Measurements from ENCODE around the gene CLDN14.

The CLDN14 gene

DNA sequence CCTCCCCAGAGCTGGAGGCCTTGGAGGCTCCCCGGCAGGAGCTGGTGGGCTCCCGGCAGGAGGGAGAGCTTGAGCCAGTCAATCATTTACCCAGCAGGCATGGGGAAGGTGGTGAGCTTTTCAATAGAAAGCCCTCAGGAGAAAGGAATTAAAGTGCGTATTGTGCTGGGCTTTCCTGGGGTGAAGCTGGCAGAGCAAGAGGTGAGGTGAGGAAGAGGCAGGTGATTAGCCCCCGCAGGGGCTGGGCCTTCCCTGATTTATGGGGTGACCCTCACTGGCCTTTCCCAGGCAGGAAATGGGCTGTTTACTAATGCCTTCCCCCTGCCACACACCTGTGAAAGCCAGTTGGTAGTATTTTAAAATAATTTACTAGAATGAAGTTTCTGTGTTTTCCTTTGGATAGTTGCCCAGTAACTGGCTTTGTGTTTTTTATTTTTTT is 25.8 kb downstream of the CLDN14 start:
- Histone ChIP-seq H3K4me2 (ENCODE audit: low read length) (no peak overlapping the region), H3K9ac (ENCODE audit: low read length) (no peak overlapping the region), H3K4ac (ENCODE audit: low read depth, low read length) (no peak overlapping the region), H3K36me3 (ENCODE audit: control insufficient read depth, insufficient read depth, low read length) (no peaks in the 10 kb centered on the region), H3K18ac (ENCODE audit: low read length) (no peak overlapping the region), H3K27me3 (ENCODE audit: insufficient read depth, low read length, poor library complexity) (no peaks in the 10 kb centered on the region), H3K4me3 (ENCODE audit: low read length) (no peak overlapping the region), H3K4me1 (ENCODE audit: control insufficient read depth, low read depth, low read length) (no peaks in the 10 kb centered on the region), H2BK5ac (ENCODE audit: low read length) (no peak overlapping the region), H3K79me2 (ENCODE audit: control insufficient read depth, insufficient read depth, low read length) (no peaks in the 10 kb centered on the region), H3K27ac (ENCODE audit: low read depth, low read length) (no peak overlapping the region), H4K8ac (ENCODE audit: low read depth, low read length) (no peak overlapping the region), H4K5ac (ENCODE audit: low read length) (no peak overlapping the region), H3K56ac (ENCODE audit: low read length) (peak overlapping the region; percentile 34), H2BK15ac (replicated peaks; ENCODE audit: low read depth) (no peak overlapping the region), H2AK5ac (ENCODE audit: low read length) (no peak overlapping the region), H3K23ac (ENCODE audit: low read length) (no peak overlapping the region), H2BK120ac (ENCODE audit: low read depth, low read length) (no peak overlapping the region), H3K79me1 (ENCODE audit: low read length) (no peaks in the 10 kb centered on the region)
- DNase-seq: no peak
- no CpG with 5 or more reads among the region's 4 CpGs for WGBS (ENCODE audit: extremely low coverage, insufficient coverage, low lambda C conversion rate)

DNA sequence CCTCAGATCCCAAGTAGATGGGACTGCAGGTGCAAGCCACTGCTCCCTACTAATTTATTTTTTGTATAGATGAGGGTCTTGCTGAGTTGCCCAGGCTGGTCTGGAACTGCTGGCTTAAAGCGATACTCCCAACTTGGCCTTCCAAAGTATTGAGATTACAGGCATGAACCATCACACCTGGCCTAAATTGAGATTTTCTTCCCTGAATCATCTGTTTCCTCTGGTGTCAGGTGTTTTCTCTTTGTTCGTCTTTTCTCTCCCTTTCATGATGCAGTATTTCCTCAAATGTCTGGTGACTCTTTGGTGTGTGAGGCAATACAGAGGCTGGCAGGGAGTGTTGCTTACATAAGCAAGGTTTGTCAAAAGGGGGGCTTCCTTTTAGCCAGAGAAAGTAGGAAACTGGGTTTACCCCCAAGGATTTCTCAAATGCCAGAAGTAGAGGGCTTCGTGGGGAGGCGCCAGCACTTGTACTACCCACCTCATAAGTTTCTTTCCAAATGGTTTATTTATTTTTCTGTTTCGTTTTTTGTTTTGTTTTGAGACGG is 27.6 kb downstream of the CLDN14 start:
- Histone ChIP-seq H3K4ac (ENCODE audit: low read depth, low read length) (no peak overlapping the region), H2BK120ac (ENCODE audit: low read depth, low read length) (no peak overlapping the region), H3K4me3 (ENCODE audit: low read length) (no peak overlapping the region), H2AK5ac (ENCODE audit: low read length) (no peak overlapping the region), H3K18ac (ENCODE audit: low read length) (no peak overlapping the region), H3K79me1 (ENCODE audit: low read length) (no peaks in the 10 kb centered on the region), H3K4me2 (ENCODE audit: low read length) (no peak overlapping the region), H3K4me1 (ENCODE audit: control insufficient read depth, low read depth, low read length) (no peaks in the 10 kb centered on the region), H3K36me3 (ENCODE audit: control insufficient read depth, insufficient read depth, low read length) (no peaks in the 10 kb centered on the region), H2BK15ac (replicated peaks; ENCODE audit: low read depth) (no peak overlapping the region), H3K27ac (ENCODE audit: low read depth, low read length) (no peak overlapping the region), H3K9ac (ENCODE audit: low read length) (no peak overlapping the region), H3K23ac (ENCODE audit: low read length) (no peak overlapping the region), H2BK5ac (ENCODE audit: low read length) (no peak overlapping the region), H3K56ac (ENCODE audit: low read length) (no peak overlapping the region), H3K27me3 (ENCODE audit: insufficient read depth, low read length, poor library complexity) (no peaks in the 10 kb centered on the region), H3K79me2 (ENCODE audit: control insufficient read depth, insufficient read depth, low read length) (no peaks in the 10 kb centered on the region), H4K8ac (ENCODE audit: low read depth, low read length) (no peak overlapping the region), H4K5ac (ENCODE audit: low read length) (no peak overlapping the region)
- no CpG with 5 or more reads among the region's 6 CpGs for WGBS (ENCODE audit: extremely low coverage, insufficient coverage, low lambda C conversion rate)
- no peak for DNase-seq

DNA sequence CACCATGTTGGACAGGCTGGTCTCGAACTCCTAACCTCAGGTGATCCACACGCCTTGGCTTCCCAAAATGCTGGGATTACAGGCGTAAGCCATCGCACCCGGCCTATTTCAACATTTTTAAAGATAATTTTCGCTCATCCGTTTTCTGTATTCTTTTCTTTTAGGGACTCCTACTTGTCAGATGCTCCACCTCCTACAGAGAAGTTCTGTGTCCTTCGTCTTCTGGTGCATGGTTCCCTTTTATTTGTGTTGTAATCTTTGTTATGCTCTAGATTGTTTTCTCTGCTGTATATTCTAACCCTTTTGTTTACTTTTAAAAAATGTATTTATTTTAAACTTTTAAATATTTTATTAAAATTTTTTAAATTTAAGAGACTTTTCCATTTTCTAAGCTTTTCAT is 28.4 kb downstream of the CLDN14 start:
- no peaks in the 10 kb centered on the region for H3K27me3 ChIP-seq (ENCODE audit: insufficient read depth, low read length, poor library complexity)
- no peaks in the 10 kb centered on the region for H3K4me1 ChIP-seq (ENCODE audit: control insufficient read depth, low read depth, low read length)
- no peak overlapping the region for H2BK5ac ChIP-seq (ENCODE audit: low read length)
- H2BK120ac ChIP-seq (ENCODE audit: low read depth, low read length): no peak overlapping the region
- no peak overlapping the region for H3K4ac ChIP-seq (ENCODE audit: low read depth, low read length)
- H3K4me2 ChIP-seq (ENCODE audit: low read length): no peak overlapping the region
- H2BK15ac ChIP-seq (replicated peaks; ENCODE audit: low read depth): no peak overlapping the region
- no peak overlapping the region for H3K56ac ChIP-seq (ENCODE audit: low read length)
- no peaks in the 10 kb centered on the region for H3K79me1 ChIP-seq (ENCODE audit: low read length)
- no peak overlapping the region for H3K27ac ChIP-seq (ENCODE audit: low read depth, low read length)
- WGBS (ENCODE audit: extremely low coverage, insufficient coverage, low lambda C conversion rate): no CpG with 5 or more reads among the region's 8 CpGs
- H4K5ac ChIP-seq (ENCODE audit: low read length): no peak overlapping the region
- H3K4me3 ChIP-seq (ENCODE audit: low read length): no peak overlapping the region
- H3K23ac ChIP-seq (ENCODE audit: low read length): no peak overlapping the region
- DNase-seq: no peak
- H2AK5ac ChIP-seq (ENCODE audit: low read length): no peak overlapping the region
- H4K8ac ChIP-seq (ENCODE audit: low read depth, low read length): no peak overlapping the region
- H3K18ac ChIP-seq (ENCODE audit: low read length): no peak overlapping the region
- H3K9ac ChIP-seq (ENCODE audit: low read length): no peak overlapping the region
- no peaks in the 10 kb centered on the region for H3K36me3 ChIP-seq (ENCODE audit: control insufficient read depth, insufficient read depth, low read length)
- H3K79me2 ChIP-seq (ENCODE audit: control insufficient read depth, insufficient read depth, low read length): no peaks in the 10 kb centered on the region

DNA sequence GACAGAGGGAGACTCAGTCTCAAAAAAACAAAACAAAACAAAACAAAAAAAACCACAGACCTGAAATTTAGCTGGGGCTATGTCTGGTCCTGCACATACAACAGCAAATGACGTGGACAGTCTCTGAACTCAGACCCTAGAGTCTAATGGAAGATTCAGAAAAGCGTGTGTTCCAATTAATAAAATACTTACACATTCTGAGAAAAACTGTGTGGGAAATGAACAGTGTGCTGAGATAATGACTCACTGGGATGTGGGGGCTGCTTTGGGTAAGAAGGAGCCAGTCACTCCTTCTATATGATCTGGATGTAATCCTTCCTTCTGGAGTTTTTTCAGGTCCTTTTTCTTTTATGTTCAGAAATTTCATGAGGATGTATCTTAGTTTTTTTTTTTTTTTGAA is 29.4 kb downstream of the CLDN14 start:
- H3K27ac ChIP-seq (ENCODE audit: low read depth, low read length): no peak overlapping the region
- no CpG with 5 or more reads among the region's 2 CpGs for WGBS (ENCODE audit: extremely low coverage, insufficient coverage, low lambda C conversion rate)

DNA sequence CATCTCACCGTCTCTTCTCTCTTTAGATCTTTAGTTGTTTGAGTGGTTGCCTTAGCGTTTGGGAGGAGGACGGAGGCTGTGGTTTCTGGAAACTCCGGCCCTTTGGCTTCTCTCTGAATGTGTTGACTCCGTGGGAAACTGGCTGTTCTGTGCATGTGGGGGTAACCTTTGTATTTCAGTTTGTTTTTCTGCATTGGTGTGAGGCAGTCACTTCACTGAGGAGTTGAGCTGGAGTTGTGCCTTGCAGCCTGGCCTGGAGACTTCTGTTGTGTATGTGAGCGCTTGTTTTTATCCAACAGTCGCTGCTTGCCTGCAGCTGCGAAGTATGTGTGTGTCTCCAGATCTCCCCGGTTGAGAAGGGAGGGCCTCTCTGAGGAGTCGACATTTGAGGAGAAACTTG is 33.6 kb downstream of the CLDN14 start:
- Histone ChIP-seq H2AK5ac (ENCODE audit: low read length) (no peak overlapping the region), H3K4ac (ENCODE audit: low read depth, low read length) (no peak overlapping the region), H3K27me3 (ENCODE audit: insufficient read depth, low read length, poor library complexity) (no peaks in the 10 kb centered on the region), H2BK120ac (ENCODE audit: low read depth, low read length) (no peak overlapping the region), H4K8ac (ENCODE audit: low read depth, low read length) (no peak overlapping the region), H3K4me1 (ENCODE audit: control insufficient read depth, low read depth, low read length) (no peaks in the 10 kb centered on the region), H4K5ac (ENCODE audit: low read length) (no peak overlapping the region), H3K9ac (ENCODE audit: low read length) (no peak overlapping the region), H3K79me1 (ENCODE audit: low read length) (no peaks in the 10 kb centered on the region), H3K56ac (ENCODE audit: low read length) (no peak overlapping the region), H3K18ac (ENCODE audit: low read length) (no peak overlapping the region), H3K27ac (ENCODE audit: low read depth, low read length) (no peak overlapping the region), H3K36me3 (ENCODE audit: control insufficient read depth, insufficient read depth, low read length) (no peaks in the 10 kb centered on the region), H3K4me3 (ENCODE audit: low read length) (no peak overlapping the region), H2BK5ac (ENCODE audit: low read length) (no peak overlapping the region), H3K79me2 (ENCODE audit: control insufficient read depth, insufficient read depth, low read length) (no peaks in the 10 kb centered on the region), H3K4me2 (ENCODE audit: low read length) (no peak overlapping the region), H3K23ac (ENCODE audit: low read length) (no peak overlapping the region), H2BK15ac (replicated peaks; ENCODE audit: low read depth) (no peak overlapping the region)
- no CpG with 5 or more reads among the region's 10 CpGs for WGBS (ENCODE audit: extremely low coverage, insufficient coverage, low lambda C conversion rate)
- DNase-seq: no peak

More for the DNA sequence above, 29.4 kb downstream of the CLDN14 start:
- no peaks in the 10 kb centered on the region for H3K27me3 ChIP-seq (ENCODE audit: insufficient read depth, low read length, poor library complexity)
- H3K4me3 ChIP-seq (ENCODE audit: low read length): no peak overlapping the region
- no peak overlapping the region for H4K8ac ChIP-seq (ENCODE audit: low read depth, low read length)
- H3K4me1 ChIP-seq (ENCODE audit: control insufficient read depth, low read depth, low read length): no peaks in the 10 kb centered on the region
- no peaks in the 10 kb centered on the region for H3K36me3 ChIP-seq (ENCODE audit: control insufficient read depth, insufficient read depth, low read length)
- H2AK5ac ChIP-seq (ENCODE audit: low read length): no peak overlapping the region
- H2BK15ac ChIP-seq (replicated peaks; ENCODE audit: low read depth): no peak overlapping the region
- no peak overlapping the region for H3K23ac ChIP-seq (ENCODE audit: low read length)
- H3K4ac ChIP-seq (ENCODE audit: low read depth, low read length): no peak overlapping the region
- no peak overlapping the region for H3K56ac ChIP-seq (ENCODE audit: low read length)
- H3K4me2 ChIP-seq (ENCODE audit: low read length): no peak overlapping the region
- no peak overlapping the region for H4K5ac ChIP-seq (ENCODE audit: low read length)
- no peak overlapping the region for H3K18ac ChIP-seq (ENCODE audit: low read length)
- H2BK120ac ChIP-seq (ENCODE audit: low read depth, low read length): no peak overlapping the region
- no peaks in the 10 kb centered on the region for H3K79me2 ChIP-seq (ENCODE audit: control insufficient read depth, insufficient read depth, low read length)
- DNase-seq: no peak
- no peak overlapping the region for H2BK5ac ChIP-seq (ENCODE audit: low read length)
- H3K79me1 ChIP-seq (ENCODE audit: low read length): no peaks in the 10 kb centered on the region
- H3K9ac ChIP-seq (ENCODE audit: low read length): no peak overlapping the region

DNA sequence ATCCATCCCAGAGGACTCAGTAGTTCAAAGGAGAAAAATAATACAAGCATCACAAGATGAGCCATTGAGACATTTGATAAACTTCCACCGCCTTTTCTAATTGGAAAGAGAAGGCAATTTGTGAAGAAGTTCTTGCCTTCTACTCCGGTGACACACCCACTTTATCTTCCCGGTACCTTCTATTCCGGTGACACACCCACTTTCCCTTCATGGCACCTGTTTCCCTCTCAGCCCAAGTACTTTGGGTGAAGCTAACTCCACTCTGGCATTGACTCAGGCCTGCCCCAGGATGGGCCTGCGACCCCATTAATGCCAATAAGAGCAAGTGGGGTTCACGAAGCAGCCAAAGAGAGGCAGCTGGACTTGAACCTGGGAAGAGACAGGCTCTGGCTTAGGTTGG is 38.2 kb downstream of the CLDN14 start:
- Histone ChIP-seq H3K4me1 (ENCODE audit: control insufficient read depth, low read depth, low read length) (no peaks in the 10 kb centered on the region), H3K27me3 (ENCODE audit: insufficient read depth, low read length, poor library complexity) (no peaks in the 10 kb centered on the region), H3K36me3 (ENCODE audit: control insufficient read depth, insufficient read depth, low read length) (no peaks in the 10 kb centered on the region), H3K56ac (ENCODE audit: low read length) (no peak overlapping the region), H3K9ac (ENCODE audit: low read length) (no peak overlapping the region), H4K8ac (ENCODE audit: low read depth, low read length) (no peak overlapping the region), H3K23ac (ENCODE audit: low read length) (no peak overlapping the region), H3K79me2 (ENCODE audit: control insufficient read depth, insufficient read depth, low read length) (no peaks in the 10 kb centered on the region), H3K27ac (ENCODE audit: low read depth, low read length) (no peak overlapping the region), H4K5ac (ENCODE audit: low read length) (no peak overlapping the region), H2BK120ac (ENCODE audit: low read depth, low read length) (no peak overlapping the region), H2AK5ac (ENCODE audit: low read length) (no peak overlapping the region), H3K79me1 (ENCODE audit: low read length) (no peaks in the 10 kb centered on the region), H3K4ac (ENCODE audit: low read depth, low read length) (no peak overlapping the region), H3K4me3 (ENCODE audit: low read length) (no peak overlapping the region), H3K4me2 (ENCODE audit: low read length) (no peak overlapping the region), H2BK5ac (ENCODE audit: low read length) (no peak overlapping the region), H3K18ac (ENCODE audit: low read length) (no peak overlapping the region), H2BK15ac (replicated peaks; ENCODE audit: low read depth) (no peak overlapping the region)
- no CpG with 5 or more reads among the region's 6 CpGs for WGBS (ENCODE audit: extremely low coverage, insufficient coverage, low lambda C conversion rate)
- DNase-seq: no peak
